ENCODE measurements around the gene PTPN2.
"Not testable (repeated sequence)": the region's sequence is repeated elsewhere in the genome, so short reads cannot be mapped to it uniquely, and the experiment has no call there.

DNA sequence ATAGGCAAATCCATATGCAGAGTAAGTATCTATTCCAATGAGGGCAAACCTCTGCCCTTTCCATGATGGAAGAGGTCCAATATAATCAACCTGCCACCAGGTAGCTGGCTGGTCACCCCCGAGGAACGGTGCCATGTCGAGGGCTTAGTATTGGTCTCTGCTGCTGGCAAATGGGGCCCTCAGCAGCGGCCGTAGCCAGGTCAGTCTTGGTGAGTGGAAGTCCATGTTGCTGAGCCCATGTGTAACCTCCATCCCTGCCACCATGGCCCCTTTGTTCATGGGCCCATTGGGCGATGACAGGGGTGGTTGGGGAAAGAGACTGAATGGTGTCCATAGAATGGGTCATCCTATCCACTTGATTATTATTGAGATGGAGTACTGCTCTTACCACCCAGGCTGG lies 128.4 kb downstream of the PTPN2 start:
- not testable (repeated sequence) for TF ChIP-seq POLR2A (IDR thresholded peaks at IDR 0.05)
- TF ChIP-seq, protein P1, sequence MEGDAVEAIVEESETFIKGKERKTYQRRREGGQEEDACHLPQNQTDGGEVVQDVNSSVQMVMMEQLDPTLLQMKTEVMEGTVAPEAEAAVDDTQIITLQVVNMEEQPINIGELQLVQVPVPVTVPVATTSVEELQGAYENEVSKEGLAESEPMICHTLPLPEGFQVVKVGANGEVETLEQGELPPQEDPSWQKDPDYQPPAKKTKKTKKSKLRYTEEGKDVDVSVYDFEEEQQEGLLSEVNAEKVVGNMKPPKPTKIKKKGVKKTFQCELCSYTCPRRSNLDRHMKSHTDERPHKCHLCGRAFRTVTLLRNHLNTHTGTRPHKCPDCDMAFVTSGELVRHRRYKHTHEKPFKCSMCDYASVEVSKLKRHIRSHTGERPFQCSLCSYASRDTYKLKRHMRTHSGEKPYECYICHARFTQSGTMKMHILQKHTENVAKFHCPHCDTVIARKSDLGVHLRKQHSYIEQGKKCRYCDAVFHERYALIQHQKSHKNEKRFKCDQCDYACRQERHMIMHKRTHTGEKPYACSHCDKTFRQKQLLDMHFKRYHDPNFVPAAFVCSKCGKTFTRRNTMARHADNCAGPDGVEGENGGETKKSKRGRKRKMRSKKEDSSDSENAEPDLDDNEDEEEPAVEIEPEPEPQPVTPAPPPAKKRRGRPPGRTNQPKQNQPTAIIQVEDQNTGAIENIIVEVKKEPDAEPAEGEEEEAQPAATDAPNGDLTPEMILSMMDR (IDR thresholded peaks at IDR 0.05) = not testable (repeated sequence)
